K562 (cell line): ENCODE measurements around the gene STAT6. TPM values are rescaled to one million over a fixed set of nuclear protein-coding genes. Genes with fewer than 3 reads are reported as not detected.

ENCODE experiments used
- ATAC-seq: fragments of 200-7000 bp; cut with Tn5 transposase; 3 replicates; pipeline ENCODE4 v1.9.1; 2020; ENCODE audit warnings: moderate library complexity
- BruUV-seq: library from RNA; stranded (reverse); fragments of 400-500 nt; replicated peaks from 2 replicates; lab custom pipeline; 2021; lab: Mats Ljungman, UMichigan
- CTCF ChIA-PET: fragments of 300-600 bp; formaldehyde crosslinking; extraction: SDS; loops from one replicate; lab custom pipeline; 2021; ENCODE audit warnings: low intra/inter-chr PET ratio; lab: Yijun Ruan, JAX
- POLR2A ChIA-PET: fragments of 300-600, 350-650 bp; sonication (Branson Sonifier 250); formaldehyde crosslinking; extraction: SDS; loops from one replicate; lab custom pipeline; 2021; ENCODE audit warnings: antibody characterized with exemption, inconsistent platforms; lab: Yijun Ruan, JAX
- DNase-seq, 4 experiments: peaks; one replicate each; pipeline versions ENCODE4 v3.0.0 to v3.0.0-alpha.2; 2011 to 2018; ENCODE audit warnings: low spot score in 3 of 4, mixed read lengths in 3 of 4; ENCODE audit errors: extremely low read depth in 1 of 4
- FAIRE-seq: peaks from 2 replicates; lab custom pipeline; 2011; peaks lifted over from hg19 to GRCh38; lab: Jason Lieb, UNC
- H2AFZ ChIP-seq: 2 replicates; pipeline ENCODE4 v1.6.0; 2011; ENCODE audit warnings: low read depth, low read length, control low read depth, inconsistent platforms
- H3K27ac ChIP-seq: fragments of 200-600 bp; 3 replicates; pipeline ENCODE4 v1.8.0; 2011; ENCODE audit warnings: low read depth, mild to moderate bottlenecking, control low read depth, inconsistent platforms, low read length, moderate library complexity, mixed read lengths; ENCODE audit errors: extremely low read depth
- H3K27me3 ChIP-seq, 2 experiments: fragments of 300-600 bp in 1 of 2; 2 replicates in 1 of 2; 3 replicates in 1 of 2; pipeline versions ENCODE4 v1.6.0 to v1.8.0; 2011; ENCODE audit warnings: inconsistent platforms in 2 of 2, low read length in 2 of 2, mild to moderate bottlenecking in 1 of 2, mixed read lengths in 1 of 2, moderate library complexity in 1 of 2; ENCODE audit not compliant: control insufficient read depth in 2 of 2, insufficient read depth in 2 of 2
- H3K36me3 ChIP-seq: fragments of 300-600 bp; 3 replicates; pipeline ENCODE4 v1.8.0; 2011; ENCODE audit warnings: mild to moderate bottlenecking, low read length, inconsistent platforms; ENCODE audit not compliant: control insufficient read depth, insufficient read depth
- H3K4me1 ChIP-seq, 2 experiments: fragments of 200-600 bp in 1 of 2; replicated peaks in 1 of 2; 2 replicates in 1 of 2; 3 replicates in 1 of 2; pipeline versions ENCODE4 v1.5.1 to v1.8.0; 2011; ENCODE audit warnings: inconsistent platforms in 2 of 2, low read length in 2 of 2, mild to moderate bottlenecking in 1 of 2, mixed read lengths in 1 of 2, moderate library complexity in 1 of 2; ENCODE audit not compliant: control insufficient read depth in 2 of 2, insufficient read depth in 2 of 2
- H3K4me2 ChIP-seq: 2 replicates; pipeline ENCODE4 v1.6.1; 2011; ENCODE audit warnings: low read length, control low read depth, inconsistent platforms, mixed read lengths; ENCODE audit not compliant: insufficient read depth
- H3K4me3 ChIP-seq: fragments of 200-600 bp; sonication (generic), shearing (Covaris generic); 2 replicates; pipeline ENCODE4 v1.5.1; 2016; ENCODE audit warnings: control low read depth, inconsistent platforms
- H3K79me2 ChIP-seq: fragments of 200-600 bp; 3 replicates; pipeline ENCODE4 v1.8.0; 2011; ENCODE audit warnings: low read length, inconsistent platforms; ENCODE audit not compliant: control insufficient read depth, insufficient read depth
- H3K9ac ChIP-seq, 2 experiments: 2 replicates each; pipeline versions ENCODE4 v1.6.0 to v1.6.1; 2011; ENCODE audit warnings: low read depth in 2 of 2, low read length in 2 of 2, control low read depth in 1 of 2, inconsistent platforms in 1 of 2, mild to moderate bottlenecking in 1 of 2, mixed read lengths in 1 of 2; ENCODE audit not compliant: insufficient read depth in 1 of 2
- H3K9me1 ChIP-seq: one replicate; pipeline ENCODE4 v1.6.0; 2011; ENCODE audit warnings: inconsistent platforms, mild to moderate bottlenecking, low read length, moderate library complexity; ENCODE audit not compliant: control insufficient read depth, insufficient read depth
- H3K9me3 ChIP-seq: replicated peaks from 2 replicates; pipeline ENCODE4 v1.5.1; 2011; ENCODE audit warnings: low read depth, low read length, inconsistent platforms; ENCODE audit not compliant: control insufficient read depth, insufficient read depth
- H4K20me1 ChIP-seq: replicated peaks from 2 replicates; pipeline ENCODE4 v1.6.1; 2011; ENCODE audit warnings: low read length, inconsistent platforms, mixed read lengths; ENCODE audit not compliant: control insufficient read depth, insufficient read depth
- ARID2 ChIP-seq: fragments of 450-650 bp; IDR thresholded peaks from 2 replicates; pipeline ENCODE4 v1.6.1; 2017; ENCODE audit warnings: antibody characterized with exemption, mild to moderate bottlenecking
- EGR1 ChIP-seq: fragments of 450-650 bp; conservative IDR thresholded peaks from 2 replicates; pipeline ENCODE4 v1.6.1; 2017; ENCODE audit warnings: mild to moderate bottlenecking
- MYNN ChIP-seq, 2 experiments: sonication (generic); formaldehyde crosslinking in 1 of 2; IDR thresholded peaks; 2 replicates each; pipeline versions ENCODE4 v1.5.0 to v1.6.1; 2016 to 2020; ENCODE audit warnings: antibody characterized with exemption in 1 of 2, missing genetic modification reagents in 1 of 2
- PML ChIP-seq: IDR thresholded peaks from 2 replicates; pipeline ENCODE4 v1.6.1; 2012; ENCODE audit warnings: low read length, inconsistent platforms
- POLR2A ChIP-seq: fragments of 450-650 bp; conservative IDR thresholded peaks from 2 replicates; pipeline ENCODE4 v1.6.1; 2016
- POLR2AphosphoS2 ChIP-seq: IDR thresholded peaks from 2 replicates; pipeline ENCODE4 v1.6.1; 2012; ENCODE audit warnings: low read length, improper control_type of control experiment
- STAT6 ChIP-seq: sonication (generic); formaldehyde crosslinking; IDR thresholded peaks from 2 replicates; pipeline ENCODE4 v1.8.1; 2023; ENCODE audit warnings: mild to moderate bottlenecking, missing genetic modification reagents
- SUPT5H ChIP-seq: fragments of 450-650 bp; IDR thresholded peaks from 2 replicates; pipeline ENCODE4 v1.6.1; 2016
- ZBED1 ChIP-seq: IDR thresholded peaks from 2 replicates; pipeline ENCODE4 v1.6.1; 2014
- ZNF780A ChIP-seq: fragments of 250-450 bp; sonication (Bioruptor Pico); IDR thresholded peaks from 2 replicates; pipeline ENCODE4 v1.5.0; 2021; ENCODE audit warnings: mild to moderate bottlenecking
- WGBS: fragments of 100-300 bp; shearing (Covaris generic); methylation state at CpG from one replicate; pipeline ENCODE4 v1.1.6; 2016; ENCODE audit warnings: low coverage, mixed read lengths; ENCODE audit not compliant: insufficient coverage; ENCODE audit errors: missing lambda C conversion rate; 5-methylcytosine and 5-hydroxymethylcytosine counted together
- in situ Hi-C: fragments of 300-500 bp; cut with MboI; formaldehyde crosslinking; loops from 4 replicates; pipeline ENCODE4 v1.15.0; 2018; ENCODE audit warnings: inconsistent platforms, mixed read lengths
- intact Hi-C: fragments of 100-400 bp; cut with micrococcal nuclease; formaldehyde crosslinking; loops from 2 replicates; pipeline ENCODE4 v1.14.2; 2022
- polyA plus RNA-seq, 8 experiments: library from polyadenylated mRNA; depleted of rRNA in 4 of 8; stranded (reverse) in 5 of 8; unstranded in 3 of 8; fragments of >200 nt; fragmentation: Nextera tagmentation in 2 of 8; fragmentation: Illumina TruSeq in 1 of 8; extraction: Ambion mirVana in 2 of 8; extraction: Trizol in 1 of 8; gene quantifications; 2 replicates each; pipeline versions ENCODE4 v1.2.1 to v1.2.3, GENCODE V29; 2011 to 2014; ENCODE audit warnings: inconsistent platforms in 1 of 8, missing spikeins in 1 of 8
- total RNA-seq, 7 experiments: library from RNA; depleted of rRNA in 6 of 7; stranded (reverse); fragments of >200 nt in 6 of 7; fragmentation: Illumina TruSeq in 2 of 7; extraction: Trizol in 2 of 7; gene quantifications; 2 replicates each; pipeline versions ENCODE4 v1.2.1 to v1.2.3, GENCODE V29; 2011 to 2021; ENCODE audit warnings: low replicate concordance in 1 of 7

STAT6 gene
- total and polyA plus RNA-seq, 9 of the 15 experiments (the other 6 are each of a cell fraction or from before 2014, with no cell fraction given): 2.4 to 49.5 (median 26.5) TPM

GRCh38 chr12:57096099-57096572 is 15.0 kb downstream of the STAT6 start:
- intact Hi-C loops: no loop called here
- TF ChIP-seq PML (0 out of 2 replicates have a peak, but pooled peaks have one; percentile 10), ZBED1 (0 out of 2 replicates have a peak, but pooled peaks have one; percentile 26), POLR2A (peak; percentile 55; the same call in 1 of the 2 replicates), POLR2AphosphoS2 (0 out of 2 replicates have a peak, but pooled peaks have one; percentile 7), SUPT5H (peak; percentile 48), ARID2 (no peak), STAT6 (CRISPR knock-in tag) (peak; percentile 51; the same call in 1 of the 2 replicates), MYNN (IDR thresholded peaks at IDR 0.05) (peak; percentile 72; the same call in 1 of the 2 replicates), MYNN (CRISPR knock-in tag; IDR thresholded peaks at IDR 0.05) (no peak), EGR1 (no peak), ZNF780A (CRISPR knock-in tag) (no peak)
- no peak overlapping the region for H3K4me3 ChIP-seq
- ATAC-seq: no peak
- peak; percentile 13 to 25 (median 20) for DNase-seq
- 92% methylated on average over 6 of the region's 6 CpGs for WGBS
- peaks cover 75% of the 10 kb centered on the region for H3K36me3 ChIP-seq
- POLR2A ChIA-PET: interaction anchor here (0.9 to 5.1 kb wide), 5 partner anchors 8 to 19 kb away, joined by 3 to 32 read pairs (median 5); partner anchors contain the start of gene STAT6
- peaks cover 18% of the 10 kb centered on the region for H3K79me2 ChIP-seq
- FAIRE-seq: no peak
- peak overlapping the region; percentile 34; the same call in 1 of the 3 replicates for H3K27ac ChIP-seq
- H3K4me1 ChIP-seq: peaks cover 37 to 60% of the 10 kb centered on the region in 2 experiments
- H4K20me1 ChIP-seq: no peaks in the 10 kb centered on the region; the same call in 1 of the 2 replicates
- H3K4me2 ChIP-seq: no peak overlapping the region
- no peaks in the 10 kb centered on the region for H3K9me1 ChIP-seq
- H3K9me3 ChIP-seq: no peaks in the 10 kb centered on the region
- H3K9ac ChIP-seq: peak overlapping the region in 1 of 2 experiments; percentile 81; a peak in 2 of 4 replicates
- CTCF ChIA-PET: no interaction called here
- no peaks in the 10 kb centered on the region; a peak in 1 of 5 replicates for H3K27me3 ChIP-seq
- H2AFZ ChIP-seq: no peak overlapping the region
- no TSS peak for BruUV-seq
- in situ Hi-C loops: no loop called here
